ENCODE data around the gene AHCTF1. TPM values are rescaled to one million over a fixed set of nuclear protein-coding genes. Genes with fewer than 3 reads are reported as not detected.

The AHCTF1 gene
- total and polyA plus RNA-seq, 2 of the 8 experiments (the other 6 are each of a cell fraction or from before 2014, with no cell fraction given), result 7.9 to 44.5 TPM

DNA sequence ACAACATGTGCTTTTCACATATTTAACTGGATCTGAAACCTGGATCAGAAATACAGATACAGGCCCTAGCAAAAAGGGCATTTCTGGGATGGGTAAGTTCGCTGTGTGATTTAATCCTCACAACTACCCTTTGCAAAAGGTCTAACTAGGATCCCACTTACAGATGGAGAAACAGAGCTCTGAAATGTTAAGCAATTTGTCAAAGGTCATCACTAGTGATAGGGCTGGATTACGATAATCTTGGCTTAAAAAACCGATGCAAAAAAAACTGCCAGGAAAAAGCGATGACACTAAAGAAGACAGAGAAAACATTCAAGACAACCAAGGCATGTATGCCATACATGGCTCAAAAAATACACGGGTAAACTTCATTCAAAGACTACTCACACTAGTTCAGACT, 29.9 kb downstream of the AHCTF1 start:
- FAIRE-seq (no peak), DNase-seq (ENCODE audit: low read depth in 1 of 2, low spot score in 2 of 2) (no peak)
- Histone ChIP-seq H3K18ac (ENCODE audit: extremely low read depth, low read length) (no peak overlapping the region), H3K14ac (ENCODE audit: insufficient read length) (no peak overlapping the region), H2AFZ (ENCODE audit: low read length) (no peak overlapping the region), H4K20me1 (replicated peaks in 1 of 2; ENCODE audit: control insufficient read depth in 1 of 2, insufficient read depth in 2 of 2, low read length in 2 of 2) (peaks cover 2% of the 10 kb centered on the region in 2 experiments), H4K5ac (ENCODE audit: insufficient read length, low read depth, low read length) (no peak overlapping the region), H3K36me3 (ENCODE audit: control insufficient read depth in 2 of 4, insufficient read depth in 4 of 4, low read length in 3 of 4) (peaks cover 20 to 90% (median 58%) of the 10 kb centered on the region in 4 experiments), H4K91ac (replicated peaks; ENCODE audit: insufficient read length, low read length) (no peak overlapping the region), H3K4me1 (replicated peaks in 1 of 4; ENCODE audit: control insufficient read depth in 3 of 4, insufficient read depth in 4 of 4, low read length in 3 of 4) (no peaks in the 10 kb centered on the region), H2BK5ac (ENCODE audit: low read depth, low read length) (no peak overlapping the region), H3K79me2 (ENCODE audit: control insufficient read depth in 1 of 2, insufficient read depth in 2 of 2, low read length in 2 of 2) (no peaks in the 10 kb centered on the region), H2BK20ac (ENCODE audit: low read length) (no peak overlapping the region), H3K79me1 (ENCODE audit: low read depth, low read length) (no peaks in the 10 kb centered on the region), H2BK15ac (ENCODE audit: low read length) (no peak overlapping the region), H3K27me3 (replicated peaks in 1 of 4; ENCODE audit: control insufficient read depth in 3 of 4, extremely low read depth in 1 of 4, insufficient read depth in 3 of 4, low read length in 3 of 4) (no peaks in the 10 kb centered on the region), H3K4ac (replicated peaks; ENCODE audit: insufficient read length, low read depth, low read length) (no peak overlapping the region), H3K9me3 (ENCODE audit: insufficient read depth in 2 of 2, low read depth in 1 of 2, low read length in 1 of 2) (no peaks in the 10 kb centered on the region), H3K56ac (replicated peaks; ENCODE audit: insufficient read length, low read depth, low read length) (no peak overlapping the region), H4K8ac (ENCODE audit: extremely low read depth, insufficient read depth, low read length) (no peak overlapping the region), H3K4me3 (ENCODE audit: extremely low read depth in 1 of 4, insufficient read depth in 2 of 4, low read depth in 3 of 4, low read length in 4 of 4) (no peak overlapping the region), H3K9ac (replicated peaks in 1 of 4; ENCODE audit: extremely low read depth in 1 of 4, low read depth in 3 of 4, low read length in 3 of 4) (no peak overlapping the region), H2AK5ac (ENCODE audit: low read depth, low read length) (no peak overlapping the region), H3K27ac (ENCODE audit: low read depth, low read length) (no peak overlapping the region), H3K23me2 (ENCODE audit: low read depth, low read length) (no peaks in the 10 kb centered on the region), H3K4me2 (ENCODE audit: insufficient read depth in 1 of 2, low read depth in 2 of 2, low read length in 2 of 2) (no peak overlapping the region), H2BK12ac (ENCODE audit: low read depth, low read length) (no peak overlapping the region), H2BK120ac (replicated peaks; ENCODE audit: low read depth, low read length) (no peak overlapping the region), H3K23ac (ENCODE audit: insufficient read length) (no peak overlapping the region)
- TF ChIP-seq, protein P1, sequence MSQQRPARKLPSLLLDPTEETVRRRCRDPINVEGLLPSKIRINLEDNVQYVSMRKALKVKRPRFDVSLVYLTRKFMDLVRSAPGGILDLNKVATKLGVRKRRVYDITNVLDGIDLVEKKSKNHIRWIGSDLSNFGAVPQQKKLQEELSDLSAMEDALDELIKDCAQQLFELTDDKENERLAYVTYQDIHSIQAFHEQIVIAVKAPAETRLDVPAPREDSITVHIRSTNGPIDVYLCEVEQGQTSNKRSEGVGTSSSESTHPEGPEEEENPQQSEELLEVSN (IDR thresholded peaks at IDR 0.05), result no peak
- ChIA-PET POLR2A (ENCODE audit: partially characterized antibody) (no interaction called here), CTCF (ENCODE audit: partially characterized antibody) (interaction anchor here (0.8 kb wide), 1 partner anchor 15 kb away, joined by 3 read pairs; no protein-coding TSS in a partner anchor)
- 96% methylated on average over 5 of the region's 5 CpGs; no CpG with 5 or more reads in 1 of the 2 experiments for WGBS, 2 experiments (ENCODE audit: extremely low coverage in 1 of 2, insufficient coverage in 1 of 2, insufficient read length in 1 of 2, insufficient replicate concordance in 2 of 2, low coverage in 1 of 2, low lambda C conversion rate in 2 of 2, missing lambda C conversion rate in 1 of 2)
